ENCODE data around the gene ENDOD1. TPM values are rescaled to one million over a fixed set of nuclear protein-coding genes. Genes with fewer than 3 reads are reported as not detected.

ENDOD1 gene
- total RNA-seq, 2 experiments from 2014 or later = 21.5 to 22.1 TPM

DNA sequence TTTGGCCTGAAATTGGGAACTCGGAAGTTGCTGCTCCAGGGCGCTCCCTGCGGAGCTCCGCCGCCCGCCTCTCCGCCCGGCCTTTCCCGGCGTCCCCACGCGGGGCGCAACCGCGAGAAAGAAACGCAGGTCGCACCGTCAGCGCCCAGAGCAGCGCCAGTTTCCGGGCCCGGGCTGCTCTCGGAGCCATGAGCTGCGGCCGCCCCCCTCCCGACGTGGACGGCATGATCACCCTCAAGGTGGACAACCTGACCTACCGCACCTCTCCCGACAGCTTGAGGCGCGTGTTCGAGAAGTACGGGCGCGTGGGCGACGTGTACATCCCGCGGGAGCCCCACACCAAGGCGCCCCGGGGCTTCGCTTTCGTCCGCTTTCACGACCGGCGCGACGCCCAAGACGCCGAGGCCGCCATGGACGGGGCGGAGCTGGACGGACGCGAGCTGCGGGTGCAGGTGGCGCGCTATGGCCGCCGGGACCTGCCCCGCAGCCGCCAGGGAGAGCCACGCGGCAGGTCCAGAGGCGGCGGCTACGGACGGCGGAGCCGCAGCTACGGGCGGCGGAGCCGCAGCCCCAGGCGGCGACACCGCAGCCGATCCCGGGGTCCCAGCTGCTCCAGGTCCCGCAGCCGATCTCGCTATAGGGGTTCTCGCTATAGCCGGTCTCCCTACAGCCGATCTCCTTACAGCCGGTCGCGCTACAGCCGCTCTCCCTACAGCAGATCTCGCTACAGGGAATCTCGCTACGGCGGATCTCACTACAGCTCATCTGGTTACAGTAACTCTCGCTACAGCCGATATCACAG is 22.4 kb upstream of the ENDOD1 start:
- H3K27ac Mint-ChIP-seq = peak overlapping the region; percentile 94
- peaks cover 14% of the 10 kb centered on the region for H3K36me3 Mint-ChIP-seq
- DNase-seq = peak; percentile 79
- H3K9me3 Mint-ChIP-seq = no peaks in the 10 kb centered on the region
- peaks cover 25% of the 10 kb centered on the region for H3K4me1 Mint-ChIP-seq
- H3K27me3 Mint-ChIP-seq = no peaks in the 10 kb centered on the region
- peak overlapping the region; percentile 92 for H3K4me3 Mint-ChIP-seq

DNA sequence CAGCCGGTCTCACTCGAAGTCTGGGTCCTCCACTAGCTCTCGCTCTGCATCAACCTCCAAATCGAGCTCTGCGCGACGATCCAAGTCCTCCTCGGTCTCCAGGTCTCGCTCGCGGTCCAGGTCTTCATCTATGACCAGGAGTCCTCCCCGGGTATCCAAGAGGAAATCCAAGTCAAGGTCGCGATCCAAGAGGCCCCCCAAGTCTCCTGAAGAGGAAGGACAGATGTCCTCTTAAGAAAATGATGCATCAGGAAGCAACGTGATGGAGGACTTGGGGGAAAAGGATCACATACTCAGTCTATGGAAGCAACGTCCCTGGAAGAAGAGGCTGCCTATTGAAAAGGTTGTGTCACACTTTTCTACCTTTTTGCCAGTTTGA is 21.8 kb upstream of the ENDOD1 start:
- Mint-ChIP-seq H3K36me3 (peaks cover 18% of the 10 kb centered on the region), H3K4me1 (peaks cover 26% of the 10 kb centered on the region), H3K27ac (peak overlapping the region; percentile 94), H3K4me3 (peak overlapping the region; percentile 92), H3K9me3 (no peaks in the 10 kb centered on the region), H3K27me3 (no peaks in the 10 kb centered on the region)
- no peak for DNase-seq

DNA sequence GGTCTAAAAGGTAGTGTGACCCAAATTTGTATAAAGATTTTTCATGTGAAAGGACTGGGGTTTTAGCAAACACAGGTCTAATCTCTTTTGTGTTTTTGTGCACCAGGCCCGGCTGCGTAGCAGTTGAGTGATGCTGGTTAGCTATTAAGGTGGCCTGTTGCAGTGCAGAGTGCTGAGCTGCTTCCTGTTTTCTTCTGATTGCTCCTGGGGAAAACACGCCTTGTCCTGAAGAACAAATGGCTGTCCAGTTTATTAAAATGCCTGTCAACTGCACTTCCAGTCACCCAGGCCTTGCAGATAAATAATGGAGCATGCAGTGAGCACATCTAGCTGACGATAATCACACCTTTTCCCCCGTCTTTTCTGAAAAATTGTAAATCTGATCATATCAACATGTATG is 21.1 kb upstream of the ENDOD1 start:
- no peaks in the 10 kb centered on the region for H3K9me3 Mint-ChIP-seq
- no peaks in the 10 kb centered on the region for H3K27me3 Mint-ChIP-seq

GRCh38 chr11:95070471-95070870 is 19.2 kb upstream of the ENDOD1 start:
- H3K4me3 Mint-ChIP-seq = no peak overlapping the region
- H3K27ac Mint-ChIP-seq = peak overlapping the region; percentile 3
- H3K9me3 Mint-ChIP-seq = no peaks in the 10 kb centered on the region
- no peak for DNase-seq
- peaks cover 20% of the 10 kb centered on the region for H3K36me3 Mint-ChIP-seq
- peaks cover 29% of the 10 kb centered on the region for H3K4me1 Mint-ChIP-seq
- H3K27me3 Mint-ChIP-seq = no peaks in the 10 kb centered on the region

More for the DNA sequence above, 21.1 kb upstream of the ENDOD1 start:
- peak; percentile 71 for DNase-seq
- Mint-ChIP-seq H3K4me3 (peak overlapping the region; percentile 92), H3K4me1 (peaks cover 29% of the 10 kb centered on the region), H3K36me3 (peaks cover 20% of the 10 kb centered on the region), H3K27ac (peak overlapping the region; percentile 94)

DNA sequence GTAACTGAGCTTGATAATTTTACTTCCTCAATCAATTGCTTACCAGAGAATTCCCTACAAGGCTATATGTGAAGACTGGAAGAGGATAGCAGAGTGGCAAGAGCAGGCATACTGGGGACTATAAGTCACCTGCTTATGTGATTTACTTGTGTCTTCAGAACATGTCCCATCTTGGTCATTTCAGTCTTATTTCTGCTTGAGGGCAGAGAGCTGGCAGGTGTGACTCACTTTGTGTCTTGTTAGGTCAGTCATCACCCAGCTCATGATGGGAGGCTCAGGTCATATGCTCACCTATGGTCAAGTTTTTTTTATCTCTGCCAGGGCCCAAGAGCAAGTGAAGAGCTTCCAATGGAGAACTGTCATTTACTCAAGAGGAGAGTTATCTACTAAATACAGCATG is 16.7 kb upstream of the ENDOD1 start:
- Mint-ChIP-seq H3K27me3 (no peaks in the 10 kb centered on the region), H3K4me3 (no peak overlapping the region), H3K36me3 (peaks cover 20% of the 10 kb centered on the region), H3K9me3 (no peaks in the 10 kb centered on the region), H3K27ac (no peak overlapping the region), H3K4me1 (peaks cover 24% of the 10 kb centered on the region)
- DNase-seq = no peak

GRCh38 chr11:95074792-95075563 is 14.7 kb upstream of the ENDOD1 start:
- Mint-ChIP-seq H3K27ac (no peak overlapping the region), H3K9me3 (no peaks in the 10 kb centered on the region), H3K4me1 (peaks cover 16% of the 10 kb centered on the region), H3K4me3 (no peak overlapping the region), H3K27me3 (no peaks in the 10 kb centered on the region), H3K36me3 (peaks cover 13% of the 10 kb centered on the region)
- DNase-seq = no peak

DNA sequence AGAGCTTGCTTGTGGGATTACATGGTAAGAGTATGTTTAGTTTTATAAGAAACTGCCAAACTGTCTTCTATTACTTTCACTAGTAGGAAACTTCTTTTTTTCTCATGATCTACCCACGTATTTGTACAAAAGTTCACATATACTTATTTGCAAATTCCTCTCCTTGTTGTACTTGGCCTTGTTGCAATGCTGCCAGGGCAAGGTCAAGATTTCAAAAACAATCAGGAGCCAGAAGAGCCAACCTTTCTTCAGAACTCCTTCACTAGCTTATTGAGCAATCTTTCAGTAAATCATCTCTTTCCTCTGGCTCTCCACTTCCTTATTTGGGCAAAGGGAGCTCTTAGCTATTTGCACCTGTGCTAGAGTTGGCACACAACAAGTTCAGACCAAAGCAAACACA is 13.2 kb upstream of the ENDOD1 start:
- no peaks in the 10 kb centered on the region for H3K27me3 Mint-ChIP-seq
- no peak overlapping the region for H3K27ac Mint-ChIP-seq
- no peak overlapping the region for H3K4me3 Mint-ChIP-seq
- H3K4me1 Mint-ChIP-seq = peaks cover 10% of the 10 kb centered on the region
- DNase-seq = no peak
- peaks cover 9% of the 10 kb centered on the region for H3K36me3 Mint-ChIP-seq
- no peaks in the 10 kb centered on the region for H3K9me3 Mint-ChIP-seq

GRCh38 chr11:95076981-95077380 is 12.7 kb upstream of the ENDOD1 start:
- no peak overlapping the region for H3K27ac Mint-ChIP-seq
- peaks cover 8% of the 10 kb centered on the region for H3K4me1 Mint-ChIP-seq
- H3K27me3 Mint-ChIP-seq = no peaks in the 10 kb centered on the region
- DNase-seq = no peak
- H3K4me3 Mint-ChIP-seq = no peak overlapping the region
- peaks cover 7% of the 10 kb centered on the region for H3K36me3 Mint-ChIP-seq
- no peaks in the 10 kb centered on the region for H3K9me3 Mint-ChIP-seq

- Mint-ChIP-seq H3K9me3 (no peaks in the 10 kb centered on the region), H3K27ac (no peak overlapping the region), H3K27me3 (no peaks in the 10 kb centered on the region), H3K36me3 (no peaks in the 10 kb centered on the region), H3K4me3 (no peak overlapping the region), H3K4me1 (peaks cover 8% of the 10 kb centered on the region)
- no peak for DNase-seq
Observed at GRCh38 chr11:95078526-95078925, 11.1 kb upstream of the ENDOD1 start.

- Mint-ChIP-seq H3K4me3 (no peak overlapping the region), H3K27ac (no peak overlapping the region), H3K36me3 (no peaks in the 10 kb centered on the region), H3K4me1 (peaks cover 25% of the 10 kb centered on the region), H3K27me3 (no peaks in the 10 kb centered on the region), H3K9me3 (no peaks in the 10 kb centered on the region)
- DNase-seq = no peak
Observed at GRCh38 chr11:95081010-95081409, 8.6 kb upstream of the ENDOD1 start.

- no peak overlapping the region for H3K27ac Mint-ChIP-seq
- no peaks in the 10 kb centered on the region for H3K36me3 Mint-ChIP-seq
- H3K4me3 Mint-ChIP-seq = no peak overlapping the region
Observed at GRCh38 chr11:95081412-95081811, 8.2 kb upstream of the ENDOD1 start.

GRCh38 chr11:95082576-95083001 is 7.1 kb upstream of the ENDOD1 start:
- Mint-ChIP-seq H3K4me1 (peaks cover 25% of the 10 kb centered on the region), H3K27ac (no peak overlapping the region), H3K4me3 (no peak overlapping the region), H3K36me3 (no peaks in the 10 kb centered on the region), H3K9me3 (no peaks in the 10 kb centered on the region), H3K27me3 (no peaks in the 10 kb centered on the region)
- DNase-seq = no peak

More at GRCh38 chr11:95081412-95081811, 8.2 kb upstream of the ENDOD1 start:
- Mint-ChIP-seq H3K9me3 (no peaks in the 10 kb centered on the region), H3K4me1 (peaks cover 25% of the 10 kb centered on the region), H3K27me3 (no peaks in the 10 kb centered on the region)
- no peak for DNase-seq

GRCh38 chr11:95084509-95084908 is 5.1 kb upstream of the ENDOD1 start:
- no peaks in the 10 kb centered on the region for H3K9me3 Mint-ChIP-seq
- no peak overlapping the region for H3K27ac Mint-ChIP-seq
- no peaks in the 10 kb centered on the region for H3K27me3 Mint-ChIP-seq
- H3K4me1 Mint-ChIP-seq = peaks cover 32% of the 10 kb centered on the region
- no peak overlapping the region for H3K4me3 Mint-ChIP-seq
- peak; percentile 64 for DNase-seq
- H3K36me3 Mint-ChIP-seq = peaks cover 2% of the 10 kb centered on the region

GRCh38 chr11:95085117-95085816 is 4.4 kb upstream of the ENDOD1 start:
- no peak overlapping the region for H3K4me3 Mint-ChIP-seq
- no peak for DNase-seq

GRCh38 chr11:95086151-95086550 is 3.5 kb upstream of the ENDOD1 start:
- H3K27ac Mint-ChIP-seq = no peak overlapping the region
- H3K4me3 Mint-ChIP-seq = no peak overlapping the region
- H3K27me3 Mint-ChIP-seq = no peaks in the 10 kb centered on the region
- H3K9me3 Mint-ChIP-seq = no peaks in the 10 kb centered on the region
- peaks cover 2% of the 10 kb centered on the region for H3K36me3 Mint-ChIP-seq
- no peak for DNase-seq
- H3K4me1 Mint-ChIP-seq = peaks cover 40% of the 10 kb centered on the region

More at GRCh38 chr11:95085117-95085816, 4.4 kb upstream of the ENDOD1 start:
- Mint-ChIP-seq H3K4me1 (peaks cover 32% of the 10 kb centered on the region), H3K27me3 (no peaks in the 10 kb centered on the region), H3K27ac (peak overlapping the region; percentile 1), H3K36me3 (peaks cover 2% of the 10 kb centered on the region), H3K9me3 (no peaks in the 10 kb centered on the region)

All from activated naive CD8-positive, alpha-beta T cell treated with anti-CD3 and anti-CD28 coated beads for 36 hours (primary cell).